GM19324 (cell line): ENCODE results near the gene BIRC5.
"Not testable (repeated sequence)": the region's sequence is repeated elsewhere in the genome, so short reads cannot be mapped to it uniquely, and the experiment has no call there.

Source experiments
- ATAC-seq: cut with Tn5 transposase; IDR thresholded peaks from one replicate; pipeline ENCODE4 v1.9.1; 2021; ENCODE audit warnings: mild to moderate bottlenecking, moderate library complexity; ENCODE audit not compliant: unreplicated experiment, low FRiP score

The BIRC5 gene

GRCh38 chr17:78237401-78238012 is 23.5 kb downstream of the BIRC5 start:
- ATAC-seq, result no peak

GRCh38 chr17:78238823-78239488 is 24.9 kb downstream of the BIRC5 start:
- no peak for ATAC-seq

GRCh38 chr17:78239489-78239931 is 25.5 kb downstream of the BIRC5 start:
- no peak for ATAC-seq

GRCh38 chr17:78240012-78240655 is 26.1 kb downstream of the BIRC5 start:
- ATAC-seq, result no peak

GRCh38 chr17:78240839-78241238 is 26.8 kb downstream of the BIRC5 start:
- ATAC-seq, result no peak

GRCh38 chr17:78241277-78242023 is 27.4 kb downstream of the BIRC5 start:
- ATAC-seq, result no peak

GRCh38 chr17:78242024-78242742 is 28.1 kb downstream of the BIRC5 start:
- ATAC-seq, result no peak

- no peak for ATAC-seq
Observed at GRCh38 chr17:78247304-78247703, 33.3 kb downstream of the BIRC5 start.

GRCh38 chr17:78248051-78248914 is 34.2 kb downstream of the BIRC5 start:
- ATAC-seq, result no peak

- ATAC-seq, result no peak
Observed at GRCh38 chr17:78249074-78249817, 35.2 kb downstream of the BIRC5 start.

- no peak for ATAC-seq
Observed at GRCh38 chr17:78249818-78250806, 36.1 kb downstream of the BIRC5 start.

GRCh38 chr17:78250891-78251772 is 37.1 kb downstream of the BIRC5 start:
- ATAC-seq, result no peak

GRCh38 chr17:78251773-78252103 is 37.7 kb downstream of the BIRC5 start:
- no peak for ATAC-seq

GRCh38 chr17:78252111-78252634 is 38.1 kb downstream of the BIRC5 start:
- ATAC-seq, result no peak

- no peak for ATAC-seq
Observed at GRCh38 chr17:78252701-78253635, 38.9 kb downstream of the BIRC5 start.

GRCh38 chr17:78253636-78253945 is 39.5 kb downstream of the BIRC5 start:
- not testable (repeated sequence) for ATAC-seq
